Stimulated activated CD8-positive, alpha-beta memory T cell treated with anti-CD3 and anti-CD28 coated beads, Interleukin-7, amount 100 ng/mL, for 4 hours (primary cell): ENCODE measurements around the gene EZR.

Source experiments
- DNase-seq, 2 donors: peaks; one replicate each; pipeline ENCODE4 v3.0.0-alpha.2; 2020; ENCODE audit warnings: low read depth in 2 of 2

Gene EZR

GRCh38 chr6:158817728-158818580 is 1.2 kb downstream of the EZR start:
- DNase-seq: peak; percentile 60 to 75

GRCh38 chr6:158816803-158817727 is 2.1 kb downstream of the EZR start:
- DNase-seq: no peak

GRCh38 chr6:158816329-158816728 is 2.8 kb downstream of the EZR start:
- no peak for DNase-seq

GRCh38 chr6:158815907-158816306 is 3.3 kb downstream of the EZR start:
- DNase-seq: no peak

GRCh38 chr6:158815379-158815724 is 3.8 kb downstream of the EZR start:
- DNase-seq: no peak

- no peak for DNase-seq
These were observed 6.1 kb downstream of the EZR start for GRCh38 chr6:158813032-158813431.

- DNase-seq: no peak
These were observed 6.6 kb downstream of the EZR start for GRCh38 chr6:158812611-158813010.

- no peak for DNase-seq
These were observed 8.7 kb downstream of the EZR start for GRCh38 chr6:158810155-158811095.

- no peak for DNase-seq
These were observed 10.1 kb downstream of the EZR start for GRCh38 chr6:158808941-158809678.

- DNase-seq: no peak
These were observed 10.7 kb downstream of the EZR start for GRCh38 chr6:158808442-158808833.

- DNase-seq: no peak
These were observed 11.4 kb downstream of the EZR start for GRCh38 chr6:158807515-158808441.

- no peak for DNase-seq
These were observed 13.3 kb downstream of the EZR start for GRCh38 chr6:158805698-158806377.

- no peak for DNase-seq
These were observed 15.0 kb downstream of the EZR start for GRCh38 chr6:158804207-158804606.

GRCh38 chr6:158803733-158804143 is 15.4 kb downstream of the EZR start:
- no peak for DNase-seq

- no peak for DNase-seq
These were observed 17.4 kb downstream of the EZR start for GRCh38 chr6:158801655-158802294.

- no peak for DNase-seq
These were observed 19.9 kb downstream of the EZR start for GRCh38 chr6:158799051-158799792.

GRCh38 chr6:158798311-158798710 is 20.9 kb downstream of the EZR start:
- no peak for DNase-seq
